PC-9 (cell line): ENCODE results near the gene FAM8A1.

Source experiments
- EZH2 ChIP-seq: fragments of 200-600 bp; sonication (generic); IDR thresholded peaks from 2 replicates; pipeline ENCODE4 v1.8.0; 2017; ENCODE audit warnings: antibody characterized with exemption, low read depth
- TF ChIP-seq, protein P1 (sequence below): fragments of 200-600 bp; sonication (generic); conservative IDR thresholded peaks from 2 replicates; pipeline ENCODE4 v1.6.1; 2017; ENCODE audit warnings: mixed run types, antibody characterized with exemption, mild to moderate bottlenecking, moderate library complexity

DNA sequence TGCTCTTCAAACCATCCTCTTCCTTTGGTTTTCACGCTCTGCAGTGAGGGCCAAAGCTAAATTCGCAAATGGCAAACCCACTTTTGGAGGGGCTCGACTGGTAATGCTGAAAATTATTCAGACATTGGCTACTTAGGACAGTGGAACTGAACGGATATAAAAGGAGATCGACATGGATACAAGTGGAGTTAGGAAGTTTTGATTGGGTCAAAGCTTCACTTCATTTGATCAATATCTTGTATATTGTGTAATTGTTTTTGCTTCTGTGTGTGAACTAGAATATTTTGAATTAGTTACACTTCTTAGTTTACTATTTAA is 1.2 kb downstream of the FAM8A1 start:
- TF ChIP-seq, protein P1, sequence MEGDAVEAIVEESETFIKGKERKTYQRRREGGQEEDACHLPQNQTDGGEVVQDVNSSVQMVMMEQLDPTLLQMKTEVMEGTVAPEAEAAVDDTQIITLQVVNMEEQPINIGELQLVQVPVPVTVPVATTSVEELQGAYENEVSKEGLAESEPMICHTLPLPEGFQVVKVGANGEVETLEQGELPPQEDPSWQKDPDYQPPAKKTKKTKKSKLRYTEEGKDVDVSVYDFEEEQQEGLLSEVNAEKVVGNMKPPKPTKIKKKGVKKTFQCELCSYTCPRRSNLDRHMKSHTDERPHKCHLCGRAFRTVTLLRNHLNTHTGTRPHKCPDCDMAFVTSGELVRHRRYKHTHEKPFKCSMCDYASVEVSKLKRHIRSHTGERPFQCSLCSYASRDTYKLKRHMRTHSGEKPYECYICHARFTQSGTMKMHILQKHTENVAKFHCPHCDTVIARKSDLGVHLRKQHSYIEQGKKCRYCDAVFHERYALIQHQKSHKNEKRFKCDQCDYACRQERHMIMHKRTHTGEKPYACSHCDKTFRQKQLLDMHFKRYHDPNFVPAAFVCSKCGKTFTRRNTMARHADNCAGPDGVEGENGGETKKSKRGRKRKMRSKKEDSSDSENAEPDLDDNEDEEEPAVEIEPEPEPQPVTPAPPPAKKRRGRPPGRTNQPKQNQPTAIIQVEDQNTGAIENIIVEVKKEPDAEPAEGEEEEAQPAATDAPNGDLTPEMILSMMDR = no peak
- no peak for TF ChIP-seq EZH2
